NCI-H2171 (cell line): Measurements from ENCODE around the gene PTGES3L.
"Not testable (repeated sequence)": the region's sequence is repeated elsewhere in the genome, so short reads cannot be mapped to it uniquely, and the experiment has no call there.

Experiments
- DNase-seq: peaks from one replicate; lab custom pipeline; 2025; lab: John Stamatoyannopoulos, UW

The PTGES3L gene

DNA sequence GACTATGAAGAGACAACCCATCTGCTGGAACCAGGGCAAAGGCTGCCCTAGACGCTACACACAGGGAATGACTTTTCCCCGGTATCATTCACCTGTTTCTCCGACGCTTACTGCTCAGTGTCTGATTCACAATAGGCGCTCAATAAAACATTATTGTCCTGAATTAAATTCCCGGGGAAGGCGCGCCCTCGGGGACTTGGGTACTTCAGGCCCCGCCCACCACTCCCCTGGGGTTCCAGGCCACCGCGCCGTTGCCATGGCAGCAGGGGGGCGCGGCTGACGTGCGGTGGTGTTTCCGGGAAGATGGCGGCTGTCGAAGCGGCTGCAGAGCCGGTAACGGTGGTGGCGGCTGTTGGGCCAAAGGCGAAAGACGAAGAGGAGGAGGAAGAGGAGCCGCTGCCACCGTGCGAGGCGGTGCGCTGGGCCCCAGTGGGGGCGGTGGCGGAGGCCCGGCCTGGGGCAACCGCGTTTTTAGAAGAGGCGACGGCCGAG is 440 bp upstream of the PTGES3L start, which contains the start of gene RUNDC1:
Gene RUNDC1, plus strand, starts transcription at position 292 of the 492 bp plus-strand sequence. Its CDS starts 12 bp downstream, at position 304.
- DNase-seq, result peak; percentile 94

DNA sequence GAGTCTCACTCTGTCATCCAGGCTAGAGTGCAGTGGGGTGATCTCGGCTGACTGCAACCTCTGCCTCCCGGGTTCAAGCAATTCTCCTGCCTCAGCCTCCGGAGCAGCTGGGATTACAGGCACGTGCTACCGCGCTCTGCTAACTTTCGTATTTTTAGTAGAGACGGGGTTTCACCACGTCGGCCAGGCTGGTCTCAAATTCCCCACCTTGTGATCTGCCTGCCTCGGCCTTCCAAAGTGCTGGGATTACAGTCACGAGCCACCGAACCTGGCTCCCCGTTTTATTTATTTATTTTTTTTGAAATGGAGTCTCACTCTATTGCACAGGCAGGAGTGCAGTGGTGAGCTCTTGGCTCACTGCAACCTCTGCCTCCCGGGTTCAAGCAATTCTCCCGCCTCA is 4.2 kb downstream of the PTGES3L start:
- DNase-seq, result not testable (repeated sequence)

DNA sequence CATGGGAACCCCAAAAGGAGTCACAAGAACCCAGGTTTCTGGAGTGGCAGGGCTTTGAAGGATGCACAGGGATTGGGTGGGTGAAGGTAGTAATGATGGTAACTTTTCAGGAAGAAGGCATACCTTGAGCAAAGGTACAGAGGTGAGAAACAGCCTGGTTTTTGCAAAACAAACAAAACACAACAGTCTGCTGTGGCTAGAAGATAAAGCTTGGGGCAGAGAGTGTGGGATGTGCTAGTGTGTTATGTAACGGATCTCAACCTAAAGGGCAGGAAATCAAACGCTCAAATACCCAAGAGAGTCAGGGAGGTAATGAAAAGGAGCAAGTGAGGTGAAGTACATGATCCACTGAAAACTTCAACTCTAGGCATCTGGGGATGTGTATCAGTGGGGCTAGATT is 4.6 kb downstream of the PTGES3L start:
- DNase-seq, result no peak

DNA sequence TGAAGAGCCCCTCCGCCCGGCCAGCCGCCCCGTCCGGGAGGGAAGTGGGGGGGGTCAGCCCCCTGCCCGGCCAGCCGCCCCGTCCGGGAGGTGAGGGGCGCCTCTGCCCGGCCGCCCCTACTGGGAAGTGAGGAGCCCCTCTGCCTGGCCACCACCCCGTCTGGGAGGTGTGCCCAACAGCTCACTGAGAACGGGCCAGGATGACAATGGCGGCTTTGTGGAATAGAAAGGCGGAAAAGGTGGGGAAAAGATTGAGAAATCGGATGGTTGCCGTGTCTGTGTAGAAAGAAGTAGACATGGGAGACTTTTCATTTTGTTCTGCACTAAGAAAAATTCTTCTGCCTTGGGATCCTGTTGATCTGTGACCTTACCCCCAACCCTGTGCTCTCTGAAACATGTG is 6.6 kb downstream of the PTGES3L start:
- not testable (repeated sequence) for DNase-seq

DNA sequence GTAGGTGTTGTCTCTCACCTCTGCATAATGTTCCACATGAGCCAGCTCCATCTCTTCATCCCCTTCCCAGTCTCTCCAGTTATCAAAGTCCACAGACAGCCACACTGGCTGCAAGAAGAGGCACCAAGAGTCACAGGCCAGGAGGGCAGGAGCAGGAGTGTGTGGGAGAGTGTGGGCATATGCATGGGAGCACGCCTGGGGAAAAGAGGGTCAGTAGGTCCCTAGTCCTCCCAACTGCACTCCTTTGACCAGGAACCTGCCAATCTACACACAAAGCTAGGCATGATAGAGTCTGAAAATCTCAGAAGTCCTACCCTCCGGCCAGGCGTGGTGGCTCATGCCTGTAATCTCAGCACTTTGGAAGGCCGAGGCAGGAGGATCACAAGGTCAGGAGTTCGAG is 8.3 kb downstream of the PTGES3L start:
- DNase-seq, result no peak

DNA sequence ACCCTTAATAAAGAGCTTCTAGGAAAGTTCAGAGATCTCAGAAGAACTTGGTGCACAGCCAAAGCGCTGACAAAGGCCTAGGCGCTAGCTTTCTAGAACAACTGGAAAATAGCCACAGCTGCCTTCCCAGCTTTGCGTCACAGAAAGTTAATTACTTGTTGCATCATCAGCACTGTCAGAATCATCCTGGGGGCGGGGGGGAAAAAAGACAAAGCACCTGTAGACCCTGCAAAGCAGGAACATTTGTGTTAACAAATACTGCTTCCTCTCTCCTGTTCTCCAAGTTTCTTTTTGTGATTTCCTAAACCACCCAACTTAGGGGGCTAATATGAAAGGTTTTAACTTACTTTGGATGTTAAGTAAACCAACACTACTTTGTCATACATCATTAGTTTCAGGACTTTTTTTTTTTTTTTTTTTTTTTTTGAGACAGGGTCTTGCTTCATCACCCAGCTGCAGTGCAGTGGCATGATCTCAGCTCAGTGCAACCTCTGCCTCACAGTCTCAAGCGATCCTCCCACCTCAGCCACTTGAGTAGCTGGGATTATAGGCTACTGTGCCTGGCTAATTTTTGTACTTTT is 10.8 kb downstream of the PTGES3L start:
- DNase-seq, result no peak

DNA sequence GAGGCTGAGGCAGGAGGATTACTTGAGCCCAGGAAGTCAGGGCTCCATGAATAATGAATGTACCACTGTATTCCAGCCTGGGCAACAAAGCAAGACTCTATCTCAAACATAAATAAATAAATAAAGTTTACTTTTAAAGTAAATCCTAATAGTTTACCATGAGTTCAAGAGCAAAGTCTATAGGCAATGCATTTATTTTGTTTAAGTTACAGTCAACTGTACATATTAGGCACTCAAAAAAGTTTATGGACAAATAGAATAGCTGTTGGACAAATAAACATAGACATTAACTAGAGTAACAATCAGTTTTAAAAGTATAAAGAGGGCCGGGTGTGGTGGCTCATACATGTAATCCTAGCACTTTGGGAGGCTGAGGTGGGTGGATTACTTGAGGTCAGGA is 12.0 kb downstream of the PTGES3L start:
- no peak for DNase-seq

DNA sequence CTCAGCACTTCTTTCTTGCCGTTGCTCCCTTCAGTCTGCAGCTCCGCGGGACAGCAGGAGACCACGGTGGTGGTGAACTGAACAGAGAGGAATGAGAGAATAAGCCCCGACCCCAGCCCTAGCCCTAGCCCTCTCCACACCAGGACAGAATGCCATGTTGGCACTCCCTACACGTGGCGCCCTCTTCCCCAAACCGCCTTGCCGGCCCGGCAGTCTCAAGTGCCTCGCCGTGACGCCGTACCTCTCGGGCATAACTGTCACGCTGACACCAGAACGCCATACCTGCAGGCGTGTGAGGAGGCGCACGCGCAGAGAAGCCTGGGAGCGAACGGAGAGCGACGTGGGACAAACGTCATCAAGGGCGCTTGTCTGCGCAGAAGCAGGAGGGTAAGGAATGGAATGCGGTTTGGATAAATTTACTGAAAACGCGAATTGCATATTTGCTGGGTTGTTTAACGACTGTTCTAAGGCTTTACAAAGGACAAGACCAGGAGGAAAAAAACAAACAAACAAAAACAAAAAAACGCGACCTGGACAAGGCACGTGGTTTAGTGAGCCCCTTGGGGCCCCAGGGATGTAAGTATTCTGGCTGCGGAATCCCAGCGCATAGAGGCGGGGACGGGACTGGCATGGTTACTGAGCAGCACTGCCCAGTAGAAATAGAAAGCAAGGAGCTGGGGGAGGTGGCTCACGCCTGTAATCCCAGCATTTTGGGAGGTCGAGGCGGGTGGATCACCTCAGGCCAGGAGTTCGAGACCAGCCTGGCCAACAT is 15.5 kb downstream of the PTGES3L start, which contains the start of gene AARSD1:
Gene AARSD1, minus strand, starts transcription at position 294 of the 772 bp plus-strand sequence. Its CDS starts 14 bp downstream, at position 280.
- peak; percentile 92 for DNase-seq

DNA sequence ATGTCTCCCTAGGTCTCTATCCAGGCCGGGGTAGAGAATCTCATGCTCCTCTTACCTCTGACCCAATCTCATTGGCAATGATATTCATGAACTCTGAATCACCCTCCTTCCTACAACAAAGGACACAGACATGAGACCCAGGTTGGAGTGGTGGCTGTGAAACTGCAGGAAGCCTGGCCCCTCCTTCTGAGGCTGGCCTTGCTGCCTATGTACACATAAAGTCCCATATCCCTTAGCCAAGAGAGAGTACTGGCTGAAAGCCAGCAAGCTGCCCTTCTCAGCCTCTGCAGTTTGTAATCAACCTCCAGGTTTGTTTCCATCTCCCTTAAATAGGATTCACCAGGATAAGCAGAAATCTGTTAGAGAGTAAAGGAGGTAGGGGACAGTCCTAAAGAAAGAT is 26.2 kb downstream of the PTGES3L start:
- no peak for DNase-seq

DNA sequence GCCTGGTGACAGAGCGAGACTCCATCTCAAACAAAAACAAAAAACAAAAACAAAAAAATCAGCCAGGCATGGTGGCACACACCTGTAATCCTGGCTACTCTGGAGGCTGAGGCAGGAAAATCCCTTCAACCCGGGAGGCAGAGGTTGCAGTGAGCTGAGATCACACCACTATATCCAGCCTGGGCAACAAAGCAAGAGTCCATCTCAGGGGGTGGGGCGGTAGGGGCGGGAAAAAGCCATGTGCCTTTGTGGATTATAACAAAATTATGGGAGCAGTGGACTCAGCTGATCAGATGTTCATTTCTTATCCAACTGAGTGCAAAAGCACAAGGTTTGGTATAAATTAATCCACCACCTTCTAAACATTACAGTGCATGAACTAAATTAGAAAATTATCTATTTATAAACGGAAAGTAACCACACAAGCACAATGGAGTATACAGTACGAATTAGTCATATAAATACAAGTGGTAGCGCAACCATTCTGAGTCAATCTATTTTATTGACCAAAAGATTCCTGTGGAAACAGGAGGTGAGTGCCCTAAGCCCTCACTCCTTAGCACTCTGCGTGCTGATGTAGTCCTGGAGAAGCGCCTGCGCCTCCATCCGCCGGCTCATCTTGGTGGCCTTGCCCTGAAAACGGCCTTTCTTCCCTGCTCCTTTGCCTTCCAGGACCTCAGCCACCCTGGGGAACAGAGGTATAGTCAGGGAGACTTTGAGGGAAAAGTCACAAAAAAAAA is 29.7 kb downstream of the PTGES3L start:
- no peak for DNase-seq

DNA sequence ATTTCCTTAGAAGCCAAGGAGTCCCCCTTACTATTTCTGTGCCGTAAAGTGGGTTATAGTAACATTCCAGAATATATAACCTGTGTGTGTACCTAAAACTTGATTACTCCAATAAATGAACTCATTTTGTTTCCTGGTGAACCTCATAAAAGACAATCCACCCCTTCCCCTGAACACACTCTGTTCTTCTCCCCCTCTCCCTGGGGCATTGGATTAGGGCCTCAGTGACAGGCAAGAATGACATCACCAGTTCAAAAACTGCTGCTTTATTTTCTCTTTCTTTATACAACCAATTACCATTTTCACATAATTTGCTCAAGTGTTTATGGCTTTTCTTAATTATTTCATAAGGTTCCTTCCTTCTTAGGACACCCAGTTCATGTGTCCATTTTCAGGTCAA is 33.1 kb downstream of the PTGES3L start:
- no peak for DNase-seq

DNA sequence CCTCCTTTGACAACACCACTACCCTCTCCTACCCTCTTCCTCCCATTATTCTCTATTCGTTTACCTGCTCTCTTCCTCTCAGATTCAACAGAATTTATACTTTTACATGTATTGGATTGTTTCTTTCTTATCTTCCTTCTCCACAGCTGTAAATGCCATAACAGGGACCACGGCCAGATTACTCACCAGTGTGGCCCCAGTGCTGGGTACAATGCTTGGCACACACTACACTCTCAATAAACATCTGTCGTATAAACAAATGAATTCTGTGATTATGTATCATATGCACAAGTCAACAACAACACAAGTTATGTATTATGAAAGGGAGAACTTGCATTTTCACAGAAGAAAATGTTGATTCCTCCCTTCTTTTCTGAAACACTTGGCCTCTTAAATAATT is 35.7 kb downstream of the PTGES3L start:
- DNase-seq, result no peak

DNA sequence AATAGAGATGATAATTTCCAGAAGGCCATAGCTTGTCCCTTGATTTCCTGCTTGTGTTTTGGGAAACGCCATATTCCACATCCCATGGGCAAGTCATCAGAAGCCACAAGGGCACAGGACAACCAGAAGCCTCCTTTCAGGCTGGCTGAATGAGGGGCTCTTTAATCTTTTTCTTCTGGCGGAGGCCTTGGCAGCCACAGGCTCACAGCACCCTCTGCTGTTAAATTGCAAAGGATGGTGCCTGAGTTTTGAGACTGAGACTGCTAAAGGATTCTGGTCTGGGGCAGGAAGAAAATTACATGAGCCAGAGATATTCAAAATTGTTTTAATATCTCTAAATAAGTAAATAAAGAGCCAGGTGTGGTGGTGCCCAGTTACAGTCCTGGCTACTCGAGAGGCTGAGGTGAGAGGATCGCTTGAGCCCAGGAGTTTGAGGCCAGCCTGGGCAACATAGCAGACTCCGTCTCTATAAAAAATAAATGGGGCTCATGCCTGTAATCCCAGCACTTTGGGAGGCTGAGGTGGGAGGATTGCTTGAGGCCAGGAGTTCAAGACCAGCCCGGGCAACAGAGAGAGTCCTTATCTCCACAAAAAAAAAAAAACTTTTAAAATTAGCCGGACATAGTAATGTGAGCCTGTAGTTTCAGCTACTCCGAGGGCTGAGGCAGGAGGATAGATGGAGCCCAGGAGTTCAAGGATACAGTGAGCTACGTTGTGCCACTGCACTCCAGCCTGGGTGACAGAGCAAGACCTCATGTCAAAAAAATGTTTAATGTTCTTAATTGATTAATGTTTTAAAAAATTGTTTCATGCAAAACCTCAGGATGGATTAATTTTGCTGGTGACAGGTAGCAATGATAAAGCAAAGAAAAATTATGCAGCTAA is 41.9 kb downstream of the PTGES3L start:
- DNase-seq, result no peak

DNA sequence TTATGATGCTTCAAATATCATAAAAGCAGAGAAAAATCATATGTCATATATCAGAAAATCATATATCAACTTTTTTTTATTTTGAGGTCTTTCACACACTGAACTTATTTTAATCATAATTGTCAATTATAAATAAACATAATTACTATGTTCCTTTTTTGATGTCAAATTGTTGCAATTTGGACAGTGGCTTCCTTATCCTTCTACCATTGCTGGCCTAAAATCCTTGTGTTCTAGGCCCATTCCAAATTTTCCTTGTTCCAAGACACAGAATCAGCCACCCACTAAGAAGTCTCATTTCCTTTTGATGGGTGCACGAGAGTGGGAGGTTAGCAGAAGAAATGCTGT is 50.4 kb downstream of the PTGES3L start:
- no peak for DNase-seq

DNA sequence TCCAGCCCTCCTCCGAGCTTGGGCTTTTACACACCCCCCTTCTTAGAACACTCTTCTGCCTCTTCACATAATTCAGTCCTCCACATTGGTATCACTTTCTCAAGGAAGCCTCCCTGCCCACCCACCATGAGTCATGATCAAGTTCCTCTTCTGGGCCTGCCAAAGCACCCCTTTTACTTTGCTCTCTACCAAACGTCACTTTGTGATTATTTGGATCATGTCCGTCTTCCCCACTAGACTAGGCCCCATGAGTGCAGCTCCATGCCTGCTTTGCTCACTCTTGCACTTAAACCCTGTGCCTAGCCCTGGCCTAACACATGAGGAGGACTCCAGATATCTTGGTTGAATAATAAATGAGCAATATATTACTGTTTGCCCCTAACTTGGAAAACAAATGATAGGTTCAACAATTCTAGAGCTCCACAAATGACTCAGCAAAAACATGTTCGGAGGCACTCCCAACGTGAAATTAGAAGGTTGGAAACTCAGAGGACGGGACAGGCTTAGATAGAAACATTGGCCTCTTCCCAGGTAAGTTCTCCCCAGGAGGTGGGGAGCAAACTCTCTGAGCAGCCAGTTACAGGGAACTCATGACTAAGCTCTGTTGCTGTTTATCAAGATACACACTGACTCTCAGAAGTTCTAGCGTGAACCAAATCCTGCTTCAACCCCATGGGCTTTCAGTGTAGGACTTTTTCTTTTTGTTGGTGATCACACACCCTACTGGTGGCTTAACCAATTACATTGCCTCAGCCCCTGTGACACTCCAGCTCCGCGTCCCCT is 51.0 kb downstream of the PTGES3L start:
- DNase-seq, result no peak

DNA sequence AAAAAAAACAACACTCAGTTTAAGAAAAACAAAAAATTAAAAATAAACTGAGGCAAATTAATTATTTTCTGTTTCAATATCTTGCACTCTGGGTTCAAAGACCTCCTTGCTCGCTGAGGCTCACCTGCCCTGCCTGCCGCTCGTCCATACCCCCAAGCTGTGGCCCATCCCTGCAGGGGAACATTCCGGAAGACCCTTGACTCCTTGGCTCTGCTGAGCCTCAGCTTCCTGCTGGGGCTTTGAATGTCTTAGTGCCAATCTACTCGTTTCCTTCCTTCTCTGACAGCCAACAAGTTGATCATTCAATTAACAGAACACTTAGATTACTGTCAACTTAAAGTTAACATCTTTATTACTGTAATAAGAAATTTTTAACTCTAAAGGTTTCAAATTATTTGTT is 55.0 kb downstream of the PTGES3L start:
- DNase-seq, result no peak

DNA sequence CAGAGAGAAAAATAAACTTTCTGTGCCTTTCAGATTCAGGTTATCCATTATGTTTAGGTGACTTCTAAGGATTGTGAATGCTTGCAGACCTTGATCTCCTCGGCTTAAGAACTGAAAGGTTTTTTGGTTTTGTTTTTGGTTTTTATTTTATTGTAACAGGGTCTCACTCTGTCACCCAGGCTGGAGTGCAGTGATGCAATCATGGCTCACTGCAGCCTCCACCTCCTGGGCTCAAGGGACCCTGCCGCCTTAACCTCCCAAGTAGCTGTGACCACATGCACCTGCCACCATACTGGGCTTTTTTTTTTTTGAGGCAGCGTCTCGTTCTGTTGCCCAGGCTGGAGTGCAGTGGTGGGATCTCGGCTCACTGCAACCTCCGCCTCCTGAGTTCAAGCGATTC is 56.4 kb downstream of the PTGES3L start:
- DNase-seq, result not testable (repeated sequence)

DNA sequence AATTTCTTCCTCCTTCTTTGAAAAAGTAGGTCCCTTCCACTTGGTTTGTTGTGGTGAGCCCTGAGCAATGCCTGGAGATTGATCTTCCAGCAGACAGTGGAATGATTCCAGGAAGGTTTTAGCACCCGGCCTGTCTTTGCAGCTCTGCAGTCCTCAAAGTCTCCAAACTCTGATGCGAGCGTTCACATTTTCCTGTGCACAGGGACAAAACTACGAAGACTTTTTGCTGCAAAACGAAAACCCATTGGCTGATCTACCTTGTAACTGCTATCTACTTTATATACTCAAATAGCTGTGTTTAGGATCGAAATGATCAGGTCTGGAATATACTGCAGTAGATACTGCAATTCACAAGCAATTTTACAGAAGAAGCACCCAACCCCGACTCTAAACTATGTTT is 57.6 kb downstream of the PTGES3L start:
- DNase-seq, result no peak

DNA sequence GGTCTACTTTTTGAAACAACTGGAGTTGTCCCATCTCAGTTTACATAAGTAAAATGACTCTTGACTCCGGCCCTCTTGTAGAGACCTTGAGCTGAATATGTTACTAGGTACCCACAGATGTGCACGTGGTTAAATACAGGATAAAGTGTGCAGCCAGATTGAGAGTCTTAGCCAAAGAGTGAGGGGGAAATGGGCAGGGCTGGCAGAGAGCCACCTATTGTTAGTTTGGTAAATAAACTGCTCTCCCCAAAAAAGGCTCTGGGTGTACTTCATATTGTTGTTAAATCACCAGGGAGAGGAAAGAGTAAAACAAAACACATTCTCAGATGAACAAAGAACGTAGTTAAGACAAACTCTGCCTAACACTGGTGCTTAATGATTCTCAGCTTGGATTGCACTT is 59.0 kb downstream of the PTGES3L start:
- DNase-seq, result no peak

DNA sequence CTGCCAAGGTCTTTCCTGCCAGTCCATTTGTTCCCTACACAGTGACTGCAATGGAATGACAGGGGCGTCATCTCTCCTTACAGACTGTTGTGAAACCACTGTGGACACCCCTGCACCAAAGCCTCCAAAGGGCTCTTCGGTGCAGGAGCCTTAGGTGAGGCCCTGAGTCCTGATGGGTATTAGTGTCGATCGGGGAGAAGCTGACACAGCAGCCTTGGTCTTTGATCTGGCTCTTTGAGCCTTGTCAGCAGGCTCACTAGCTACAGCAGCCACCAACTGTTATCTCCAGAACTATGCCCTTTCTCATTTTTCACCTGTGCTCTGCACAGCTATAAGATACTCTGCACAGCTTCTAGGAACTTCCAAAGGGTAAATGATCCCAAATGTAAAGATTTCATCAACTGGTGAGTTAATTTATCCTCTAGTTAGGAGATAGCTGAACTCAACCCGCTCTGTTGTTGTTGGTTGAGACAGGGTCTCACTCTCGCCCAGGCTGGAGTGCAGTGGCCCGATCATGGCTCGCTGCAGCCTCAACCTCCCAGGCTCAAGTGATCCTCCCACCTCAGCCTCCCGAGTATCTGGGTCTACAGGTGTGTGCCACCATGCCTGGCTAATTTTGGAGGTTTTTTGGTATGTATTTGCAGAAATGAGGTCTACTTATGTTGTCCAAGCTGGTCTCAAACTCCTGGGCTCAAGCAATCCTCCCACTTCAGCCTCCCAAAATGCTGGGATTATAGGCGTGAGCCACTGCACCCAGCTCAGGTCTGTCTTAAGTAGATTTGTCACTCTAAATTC is 59.6 kb downstream of the PTGES3L start:
- no peak for DNase-seq
